Kidney epithelial cell (primary cell): Measurements from ENCODE around the gene SPRED2. TPM values are rescaled to one million over a fixed set of nuclear protein-coding genes. Genes with fewer than 3 reads are reported as not detected.

Experiments
- DNase-seq: peaks from one replicate; pipeline ENCODE4 v3.0.0-alpha.2; 2010; ENCODE audit warnings: low read depth
- H3K27me3 ChIP-seq: 2 replicates; pipeline ENCODE4 v1.6.0; 2011; ENCODE audit warnings: low read length; ENCODE audit not compliant: control insufficient read depth, insufficient read depth
- H3K36me3 ChIP-seq: 2 replicates; pipeline ENCODE4 v1.5.1; 2011; ENCODE audit warnings: low read length; ENCODE audit not compliant: control insufficient read depth, insufficient read depth
- H3K4me3 ChIP-seq: 2 replicates; pipeline ENCODE4 v1.5.1; 2011; ENCODE audit warnings: low read depth, mild to moderate bottlenecking, control low read depth, low read length
- CTCF ChIP-seq: IDR thresholded peaks from 2 replicates; pipeline ENCODE4 v1.5.1; 2011; ENCODE audit warnings: mild to moderate bottlenecking, moderate library complexity, low read length, control low read depth, inconsistent platforms; ENCODE audit not compliant: insufficient read depth, poor library complexity, severe bottlenecking
- total RNA-seq: library from RNA; depleted of rRNA; stranded (reverse); fragments of >200 nt; gene quantifications from 2 replicates; pipeline ENCODE4 v1.2.3, GENCODE V29; 2015

Gene SPRED2
- total RNA-seq, 1 donor from 2014 or later: 18.4 TPM

GRCh38 chr2:65416321-65416720 is 16.1 kb downstream of the SPRED2 start:
- TF ChIP-seq CTCF: no peak
- DNase-seq: no peak
- no peaks in the 10 kb centered on the region for H3K36me3 ChIP-seq
- H3K27me3 ChIP-seq: no peaks in the 10 kb centered on the region
- H3K4me3 ChIP-seq: no peak overlapping the region

- no peak for DNase-seq
- H3K4me3 ChIP-seq: no peak overlapping the region
- no peak for TF ChIP-seq CTCF
- no peaks in the 10 kb centered on the region for H3K27me3 ChIP-seq
- H3K36me3 ChIP-seq: no peaks in the 10 kb centered on the region
Observed at GRCh38 chr2:65415091-65415490, 17.3 kb downstream of the SPRED2 start.

- Histone ChIP-seq H3K36me3 (no peaks in the 10 kb centered on the region), H3K4me3 (no peak overlapping the region), H3K27me3 (no peaks in the 10 kb centered on the region)
- TF ChIP-seq CTCF: no peak
- no peak for DNase-seq
Observed at GRCh38 chr2:65413610-65414009, 18.8 kb downstream of the SPRED2 start.

GRCh38 chr2:65413106-65413505 is 19.3 kb downstream of the SPRED2 start:
- TF ChIP-seq CTCF: no peak
- DNase-seq: no peak
- Histone ChIP-seq H3K4me3 (no peak overlapping the region), H3K27me3 (no peaks in the 10 kb centered on the region), H3K36me3 (no peaks in the 10 kb centered on the region)

GRCh38 chr2:65411056-65411795 is 21.2 kb downstream of the SPRED2 start:
- no peaks in the 10 kb centered on the region for H3K36me3 ChIP-seq

More at GRCh38 chr2:65411056-65411795, 21.2 kb downstream of the SPRED2 start:
- Histone ChIP-seq H3K4me3 (no peak overlapping the region), H3K27me3 (no peaks in the 10 kb centered on the region)
- TF ChIP-seq CTCF: no peak
- no peak for DNase-seq
